Activated CD8-positive, alpha-beta T cell treated with anti-CD3 and anti-CD28 coated beads, Interleukin-2, amount 10 ng/mL, durations not matched to agents 7 days and 5 days (primary cell): ENCODE measurements around the gene MAP1LC3C. TPM values are rescaled to one million over a fixed set of nuclear protein-coding genes. Genes with fewer than 3 reads are reported as not detected.
"Not testable (repeated sequence)": the region's sequence is repeated elsewhere in the genome, so short reads cannot be mapped to it uniquely, and the experiment has no call there.

ENCODE experiments used
- ATAC-seq: fragments of 150-1000 bp; cut with Tn5 transposase; one replicate; pipeline ENCODE4 v1.10.0; 2021; ENCODE audit warnings: moderate library complexity
- CTCF ChIA-PET: fragments of 350-600 bp; sonication (Branson Sonifier 250); formaldehyde crosslinking; loops from one replicate; lab custom pipeline; 2021; ENCODE audit warnings: antibody characterized with exemption; lab: Charles Lee
- POLR2A ChIA-PET: fragments of 350-600 bp; sonication (Branson Sonifier 250); formaldehyde crosslinking; loops from one replicate; lab custom pipeline; 2021; ENCODE audit warnings: antibody characterized with exemption; lab: Charles Lee
- DNase-seq: peaks from one replicate; pipeline ENCODE4 v3.0.0-alpha.2; 2020
- H3K27ac Mint-ChIP-seq: one replicate; pipeline ENCODE4 v1.8.0; 2021; ENCODE audit warnings: mild to moderate bottlenecking, mixed read lengths
- H3K27me3 Mint-ChIP-seq: one replicate; pipeline ENCODE4 v1.8.0; 2021; ENCODE audit warnings: low read depth, mixed read lengths
- H3K36me3 Mint-ChIP-seq: one replicate; pipeline ENCODE4 v1.8.0; 2021; ENCODE audit warnings: low read depth, mixed read lengths
- H3K4me1 Mint-ChIP-seq: one replicate; pipeline ENCODE4 v1.8.0; 2021; ENCODE audit warnings: low read depth, mixed read lengths
- H3K4me3 Mint-ChIP-seq: one replicate; pipeline ENCODE4 v1.8.0; 2021; ENCODE audit warnings: mild to moderate bottlenecking, mixed read lengths
- H3K9me3 Mint-ChIP-seq: one replicate; pipeline ENCODE4 v1.8.0; 2022; ENCODE audit warnings: mixed read lengths; ENCODE audit not compliant: insufficient read depth
- total RNA-seq, 2 experiments: library from RNA; stranded (reverse); gene quantifications; one replicate each; pipeline ENCODE4 v1.2.3, GENCODE V29; 2021

Gene MAP1LC3C
- total RNA-seq, 2 experiments from 2014 or later, result not detected

- H3K27me3 Mint-ChIP-seq, DNase-seq, H3K4me3 Mint-ChIP-seq, H3K4me1 Mint-ChIP-seq, CTCF ChIA-PET, ATAC-seq, H3K36me3 Mint-ChIP-seq, POLR2A ChIA-PET, H3K9me3 Mint-ChIP-seq, H3K27ac Mint-ChIP-seq: not testable (repeated sequence)
Observed at GRCh38 chr1:241988389-241988930, 10.4 kb downstream of the MAP1LC3C start.

- Mint-ChIP-seq H3K36me3 (no peaks in the 10 kb centered on the region), H3K27me3 (no peaks in the 10 kb centered on the region), H3K27ac (no peak overlapping the region), H3K4me1 (no peaks in the 10 kb centered on the region), H3K4me3 (no peak overlapping the region), H3K9me3 (no peaks in the 10 kb centered on the region)
- DNase-seq, result peak; percentile 38
- ATAC-seq, result no peak
- ChIA-PET CTCF (interaction anchor here (0.7 to 2.1 kb wide), 6 partner anchors 9 to 374 kb away, joined by 3 to 9 read pairs (median 3); partner anchors contain the start of gene MAP1LC3C), POLR2A (no interaction called here)
Observed at GRCh38 chr1:241985787-241986186, 13.1 kb downstream of the MAP1LC3C start.

DNA sequence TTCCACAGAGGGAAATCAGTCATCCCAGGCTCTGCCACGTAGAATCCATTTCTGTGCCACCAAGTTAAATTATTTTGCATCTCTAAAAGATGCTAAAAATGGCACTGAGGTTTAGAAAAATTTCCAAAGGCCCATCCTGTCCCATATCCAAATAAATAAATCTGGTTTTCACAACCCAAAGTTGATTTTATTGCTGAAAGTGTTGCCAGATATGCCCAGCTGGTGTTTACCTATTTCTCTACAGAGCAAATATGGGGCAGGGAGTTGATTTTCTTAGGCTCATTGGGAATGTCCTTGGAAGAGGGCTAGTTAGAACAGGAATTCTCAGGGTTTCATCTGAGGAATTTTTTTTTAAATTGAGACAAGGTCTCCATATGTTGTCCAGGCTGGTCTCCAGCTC lies 19.0 kb downstream of the MAP1LC3C start:
- no peak for DNase-seq
- H3K4me3 Mint-ChIP-seq, result no peak overlapping the region
- no peaks in the 10 kb centered on the region for H3K36me3 Mint-ChIP-seq
- H3K27ac Mint-ChIP-seq, result no peak overlapping the region
- POLR2A ChIA-PET, result no interaction called here
- H3K27me3 Mint-ChIP-seq, result no peaks in the 10 kb centered on the region
- CTCF ChIA-PET, result no interaction called here
- H3K9me3 Mint-ChIP-seq, result no peaks in the 10 kb centered on the region
- no peaks in the 10 kb centered on the region for H3K4me1 Mint-ChIP-seq
- no peak for ATAC-seq

DNA sequence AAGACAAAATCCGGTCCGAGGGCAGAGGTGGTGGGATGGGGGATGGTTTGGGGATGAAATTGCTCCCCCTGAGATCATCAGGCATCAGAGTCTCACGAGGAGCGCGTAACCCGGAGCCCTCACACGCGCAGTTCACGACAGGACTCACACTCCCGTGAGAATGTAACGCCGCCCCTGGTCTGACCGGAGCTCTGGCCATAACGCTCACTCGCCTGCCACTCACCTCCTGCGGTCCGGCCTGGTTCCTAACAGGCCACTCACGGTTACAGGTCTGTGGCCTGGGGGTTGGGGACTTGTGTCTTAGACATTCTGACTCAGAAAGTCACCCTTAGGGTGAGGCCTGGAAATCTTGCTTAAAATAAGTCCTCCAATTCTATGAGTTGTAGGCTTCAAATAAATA lies 19.8 kb downstream of the MAP1LC3C start:
- ChIA-PET CTCF (no interaction called here), POLR2A (no interaction called here)
- no peaks in the 10 kb centered on the region for H3K36me3 Mint-ChIP-seq

DNA sequence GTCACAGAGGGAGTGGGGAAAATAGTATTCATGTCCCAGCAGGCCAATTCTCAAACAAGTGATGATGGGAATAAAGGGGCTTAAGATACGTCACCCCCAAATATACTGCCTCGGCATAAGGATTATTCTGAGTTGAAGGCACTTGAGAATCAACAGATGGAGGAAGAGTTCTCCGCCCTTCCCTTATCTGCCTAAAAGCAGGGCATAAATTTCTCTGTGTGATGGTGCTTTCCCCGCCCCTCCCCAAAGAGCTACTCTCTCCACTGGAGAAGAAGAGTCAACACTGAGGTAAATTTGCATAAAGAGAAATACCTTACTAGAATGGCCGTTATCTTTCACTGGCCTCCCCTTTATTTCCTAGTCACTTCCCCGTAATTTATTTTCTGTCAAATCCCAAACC lies 22.7 kb downstream of the MAP1LC3C start:
- Mint-ChIP-seq H3K27me3 (no peaks in the 10 kb centered on the region), H3K9me3 (no peaks in the 10 kb centered on the region), H3K4me1 (no peaks in the 10 kb centered on the region), H3K36me3 (no peaks in the 10 kb centered on the region), H3K27ac (no peak overlapping the region), H3K4me3 (no peak overlapping the region)
- DNase-seq (no peak), ATAC-seq (no peak)
- ChIA-PET CTCF (interaction anchor here (0.7 kb wide), 1 partner anchor 22 kb away, joined by 3 read pairs; no protein-coding TSS in a partner anchor), POLR2A (interaction anchor here (0.9 kb wide), 1 partner anchor 25 kb away, joined by 3 read pairs; no protein-coding TSS in a partner anchor)

More for the DNA sequence above, 19.8 kb downstream of the MAP1LC3C start:
- Mint-ChIP-seq H3K4me3 (no peak overlapping the region), H3K27ac (no peak overlapping the region), H3K9me3 (no peaks in the 10 kb centered on the region), H3K27me3 (no peaks in the 10 kb centered on the region), H3K4me1 (no peaks in the 10 kb centered on the region)
- ATAC-seq (no peak), DNase-seq (no peak)

- ATAC-seq, result no peak
- CTCF ChIA-PET, result no interaction called here
- H3K27me3 Mint-ChIP-seq, result no peaks in the 10 kb centered on the region
- H3K4me1 Mint-ChIP-seq, result no peaks in the 10 kb centered on the region
- no peaks in the 10 kb centered on the region for H3K36me3 Mint-ChIP-seq
- no peaks in the 10 kb centered on the region for H3K9me3 Mint-ChIP-seq
- H3K4me3 Mint-ChIP-seq, result no peak overlapping the region
- no peak for DNase-seq
- no peak overlapping the region for H3K27ac Mint-ChIP-seq
- POLR2A ChIA-PET, result no interaction called here
Observed at GRCh38 chr1:241972703-241973369, 26.1 kb downstream of the MAP1LC3C start.

GRCh38 chr1:241968611-241969010 lies 30.3 kb downstream of the MAP1LC3C start:
- DNase-seq (no peak), ATAC-seq (no peak)
- Mint-ChIP-seq H3K36me3 (no peaks in the 10 kb centered on the region), H3K4me1 (no peaks in the 10 kb centered on the region), H3K9me3 (no peaks in the 10 kb centered on the region), H3K4me3 (no peak overlapping the region), H3K27me3 (no peaks in the 10 kb centered on the region), H3K27ac (no peak overlapping the region)
- ChIA-PET CTCF (no interaction called here), POLR2A (interaction anchor here (0.7 kb wide), 1 partner anchor 281 kb away, joined by 3 read pairs; no protein-coding TSS in a partner anchor)

DNA sequence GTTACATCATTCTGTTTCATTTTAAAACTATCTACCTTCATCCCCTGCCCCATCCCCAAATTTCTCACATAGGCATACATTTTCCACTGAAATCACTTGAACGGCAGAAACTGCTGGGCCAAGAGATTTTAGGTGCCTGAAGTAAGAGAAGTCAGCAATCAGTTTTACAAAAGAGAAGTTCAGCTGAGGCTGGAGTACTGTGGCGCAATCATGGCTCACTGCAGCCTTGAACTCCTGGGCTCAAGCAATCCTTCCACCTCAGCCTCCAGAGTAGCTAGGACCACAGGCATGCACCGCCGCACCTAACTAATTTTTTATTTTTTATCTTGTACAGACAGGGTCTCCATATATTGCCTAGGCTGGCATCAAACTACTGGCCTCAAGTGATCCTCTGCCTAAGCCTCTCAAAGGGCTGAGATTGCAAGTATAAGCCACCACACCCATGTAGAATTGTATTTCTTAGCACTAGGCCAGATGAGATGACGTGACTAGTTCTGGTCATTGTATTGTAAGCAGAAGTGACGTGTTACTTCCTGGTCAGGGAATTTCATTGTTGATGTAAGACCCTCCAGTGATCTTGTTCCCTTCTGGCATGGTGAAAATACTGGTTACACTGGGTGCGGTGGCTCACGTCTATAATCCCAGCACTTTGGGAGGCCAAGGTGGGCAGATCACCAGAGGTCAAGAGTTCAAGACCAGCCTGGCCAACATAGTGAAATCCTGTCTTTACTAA lies 34.2 kb downstream of the MAP1LC3C start:
- H3K27me3 Mint-ChIP-seq, result no peaks in the 10 kb centered on the region
- no peaks in the 10 kb centered on the region for H3K36me3 Mint-ChIP-seq
- no peak overlapping the region for H3K4me3 Mint-ChIP-seq
- no peaks in the 10 kb centered on the region for H3K4me1 Mint-ChIP-seq
- H3K27ac Mint-ChIP-seq, result no peak overlapping the region
- POLR2A ChIA-PET, result no interaction called here
- H3K9me3 Mint-ChIP-seq, result no peaks in the 10 kb centered on the region
- CTCF ChIA-PET, result no interaction called here
- no peak for ATAC-seq
- DNase-seq, result no peak

DNA sequence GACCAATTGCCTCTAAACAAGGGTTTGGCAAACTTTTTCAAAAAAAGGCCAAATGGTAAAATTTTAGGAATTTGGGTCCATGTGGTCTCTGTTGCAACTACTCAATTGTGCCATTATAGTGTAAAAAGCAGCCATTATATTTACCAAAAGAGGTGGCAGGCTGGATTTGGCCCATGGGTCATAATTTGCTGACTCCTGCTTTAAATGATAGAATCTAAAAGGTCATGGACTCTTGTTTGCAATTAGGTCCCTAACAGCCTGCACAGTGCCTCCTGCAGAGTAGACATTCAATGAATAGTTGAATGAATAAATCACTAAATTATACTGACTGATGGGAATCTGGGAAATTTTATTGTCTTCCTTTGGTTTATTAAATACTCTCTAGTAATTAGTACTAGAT lies 35.2 kb downstream of the MAP1LC3C start:
- Mint-ChIP-seq H3K27me3 (no peaks in the 10 kb centered on the region), H3K4me3 (no peak overlapping the region), H3K36me3 (no peaks in the 10 kb centered on the region), H3K27ac (no peak overlapping the region), H3K4me1 (no peaks in the 10 kb centered on the region), H3K9me3 (no peaks in the 10 kb centered on the region)
- POLR2A ChIA-PET, result no interaction called here
- DNase-seq (no peak), ATAC-seq (no peak)
- CTCF ChIA-PET, result no interaction called here

GRCh38 chr1:241962153-241962552 lies 36.7 kb downstream of the MAP1LC3C start:
- Mint-ChIP-seq H3K36me3 (no peaks in the 10 kb centered on the region), H3K27me3 (no peaks in the 10 kb centered on the region), H3K27ac (no peak overlapping the region), H3K4me1 (no peaks in the 10 kb centered on the region), H3K9me3 (no peaks in the 10 kb centered on the region), H3K4me3 (no peak overlapping the region)
- DNase-seq (no peak), ATAC-seq (no peak)
- ChIA-PET POLR2A (no interaction called here), CTCF (no interaction called here)

GRCh38 chr1:241957692-241958494 lies 41.0 kb downstream of the MAP1LC3C start, which contains the start of gene BECN2:
TSS of gene BECN2 (plus strand) at chr1:241957767. CDS start at chr1:241957767, 0 bp downstream.
- Mint-ChIP-seq H3K9me3 (no peaks in the 10 kb centered on the region), H3K4me1 (no peaks in the 10 kb centered on the region), H3K27me3 (no peaks in the 10 kb centered on the region), H3K27ac (no peak within 1 kb of the TSS), H3K36me3 (no peaks in the 10 kb centered on the region), H3K4me3 (no peak within 1 kb of the TSS)
- POLR2A ChIA-PET, result no interaction called here
- CTCF ChIA-PET, result no interaction called here
- ATAC-seq (no peak), DNase-seq (no peak)
